Right lung (tissue), 5 donors: Measurements from ENCODE around the gene EHBP1. TPM values are rescaled to one million over a fixed set of nuclear protein-coding genes. Genes with fewer than 3 reads are reported as not detected.

Source experiments
- DNase-seq, 2 donors: peaks; one replicate each; pipeline ENCODE4 v3.0.0-alpha.2; 2013
- polyA plus RNA-seq, 5 donors: library from polyadenylated mRNA; unstranded; fragments of 120-200 nt; gene quantifications; one replicate each; pipeline versions ENCODE4 v1.2.1 to v1.2.3, GENCODE V29; 2013; ENCODE audit warnings: inconsistent platforms in 1 of 5, low replicate concordance in 1 of 5; ENCODE audit not compliant: insufficient read length in 5 of 5, insufficient read depth in 1 of 5

The EHBP1 gene
- polyA plus RNA-seq, 5 donors: 30.5 to 48.4 (median 39.6) TPM

DNA sequence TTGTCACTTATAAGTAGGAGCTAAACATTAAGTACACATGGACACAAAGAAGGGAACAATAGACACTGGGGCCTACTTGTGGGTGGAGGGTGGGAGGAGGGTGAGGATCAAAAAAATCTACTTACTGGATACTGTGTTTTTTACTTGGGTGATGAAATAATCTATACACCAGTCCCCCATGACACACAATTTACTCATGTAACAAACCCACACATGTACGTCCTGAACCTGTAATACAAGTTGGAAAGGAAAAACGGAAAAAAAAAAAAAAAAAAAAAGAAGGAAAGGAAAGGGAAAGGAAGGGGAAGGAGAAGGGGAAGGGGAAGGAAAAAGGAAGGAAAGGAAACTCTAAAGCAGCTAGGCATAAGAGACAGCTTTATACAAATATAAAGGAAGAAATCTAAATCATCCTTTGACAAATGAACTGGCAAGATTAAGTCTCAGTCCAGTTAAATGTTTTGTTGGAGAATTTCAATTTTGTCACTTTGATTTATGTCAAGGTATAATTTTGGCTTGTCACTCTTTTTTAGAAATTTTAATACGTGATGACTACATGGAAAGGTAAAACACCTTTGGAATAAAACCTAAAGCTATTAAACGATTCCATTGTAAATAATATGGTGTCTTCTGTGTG is 175.8 kb downstream of the EHBP1 start:
- DNase-seq: no peak

DNA sequence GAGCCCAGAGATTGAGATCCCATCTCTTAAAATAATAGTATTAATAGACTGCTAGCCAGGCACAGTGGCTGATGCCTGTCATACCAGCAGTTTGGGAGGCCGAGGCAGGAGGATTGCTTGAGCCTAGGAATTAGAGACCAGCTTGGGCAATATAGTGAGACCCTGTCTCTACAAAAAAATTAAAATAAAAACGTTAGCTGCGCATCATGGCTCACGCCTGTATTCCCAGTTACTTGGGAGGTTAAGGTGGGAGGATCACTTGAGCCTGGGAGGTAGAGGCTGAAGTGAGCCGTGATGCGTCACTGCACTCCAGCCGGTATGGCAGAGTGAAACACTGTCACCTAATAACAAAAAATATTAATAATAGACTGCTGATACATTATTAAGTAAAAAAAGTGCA is 178.1 kb downstream of the EHBP1 start:
- DNase-seq: no peak

GRCh38 chr2:62884086-62884485 is 178.6 kb downstream of the EHBP1 start:
- DNase-seq: no peak

GRCh38 chr2:62884514-62884913 is 179.0 kb downstream of the EHBP1 start:
- DNase-seq: no peak

DNA sequence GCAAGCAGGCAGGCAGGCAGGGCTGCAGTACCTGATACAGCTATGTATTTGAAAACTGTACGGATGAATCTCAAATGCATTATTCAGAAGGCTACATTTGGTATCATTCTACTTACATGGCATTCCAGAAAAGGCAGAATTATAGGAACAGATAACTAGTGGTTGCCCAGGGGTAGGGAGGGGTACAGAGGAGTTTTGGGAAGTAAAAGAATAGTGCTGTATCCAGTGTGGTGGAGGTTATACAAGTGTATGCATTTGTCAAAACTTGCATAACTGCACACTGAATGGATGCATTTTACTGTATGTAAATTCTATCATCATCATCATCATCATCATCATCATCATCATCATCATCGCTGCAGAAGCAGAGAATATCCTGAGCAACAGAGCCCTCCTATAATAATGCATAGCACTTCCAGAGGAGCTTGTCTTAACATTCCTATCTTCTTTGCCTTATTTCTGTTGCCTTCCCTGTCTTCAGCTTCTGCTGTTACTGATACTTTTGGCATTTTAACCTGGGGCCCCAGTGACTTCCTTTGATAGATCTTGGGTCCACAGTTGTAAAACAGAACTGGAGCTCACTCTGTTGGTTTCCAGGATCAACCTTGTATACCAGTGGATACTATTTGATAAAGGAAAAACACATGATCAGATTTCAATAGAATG is 189.6 kb downstream of the EHBP1 start:
- DNase-seq: no peak

DNA sequence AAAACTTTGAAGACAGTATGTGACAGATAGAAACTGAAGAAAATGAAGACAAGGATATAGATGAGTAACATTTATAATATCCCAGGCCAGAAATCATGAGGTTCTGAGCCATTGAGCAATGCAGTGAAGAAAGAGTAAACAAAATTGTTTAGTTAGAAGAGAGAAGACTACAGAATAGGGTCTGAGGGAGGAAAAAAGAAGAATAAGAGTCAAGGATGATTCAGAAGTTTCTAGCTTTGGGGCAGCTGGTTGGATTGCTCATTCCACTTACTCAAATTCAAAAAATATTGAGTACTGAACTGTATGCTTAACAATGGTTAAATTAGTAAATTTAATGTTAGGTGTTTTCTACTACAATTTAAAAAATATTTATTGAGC is 190.1 kb downstream of the EHBP1 start:
- DNase-seq: no peak

DNA sequence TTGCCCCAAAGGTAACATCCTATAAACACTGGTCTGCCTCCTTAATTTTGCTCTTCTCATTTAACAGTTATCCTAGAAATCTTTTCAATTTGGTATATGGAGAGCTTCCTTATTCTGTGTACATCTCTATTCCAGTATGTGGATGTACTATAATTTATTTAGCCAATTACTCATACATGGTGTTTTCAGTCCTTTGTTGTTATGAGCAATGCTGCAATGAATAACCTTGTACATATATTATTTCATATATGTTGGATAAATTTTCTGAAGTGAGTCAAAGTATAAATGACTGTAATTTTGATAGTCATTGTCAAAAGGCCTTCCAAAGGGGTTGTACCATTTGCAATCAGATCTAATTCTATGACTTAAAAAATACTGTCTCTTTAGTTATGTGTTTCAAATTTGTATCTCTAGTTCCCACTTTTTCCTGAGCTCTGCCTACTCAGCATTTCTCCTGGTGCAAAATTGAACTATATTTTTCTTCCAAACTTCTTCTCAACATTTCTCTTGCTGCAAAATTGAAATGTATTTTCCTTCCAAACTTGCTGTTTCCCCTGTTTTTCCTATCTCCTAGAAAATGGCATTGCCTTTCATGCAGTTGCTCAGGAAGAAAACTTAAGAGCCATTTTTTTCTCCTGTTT is 191.8 kb downstream of the EHBP1 start:
- DNase-seq: no peak

DNA sequence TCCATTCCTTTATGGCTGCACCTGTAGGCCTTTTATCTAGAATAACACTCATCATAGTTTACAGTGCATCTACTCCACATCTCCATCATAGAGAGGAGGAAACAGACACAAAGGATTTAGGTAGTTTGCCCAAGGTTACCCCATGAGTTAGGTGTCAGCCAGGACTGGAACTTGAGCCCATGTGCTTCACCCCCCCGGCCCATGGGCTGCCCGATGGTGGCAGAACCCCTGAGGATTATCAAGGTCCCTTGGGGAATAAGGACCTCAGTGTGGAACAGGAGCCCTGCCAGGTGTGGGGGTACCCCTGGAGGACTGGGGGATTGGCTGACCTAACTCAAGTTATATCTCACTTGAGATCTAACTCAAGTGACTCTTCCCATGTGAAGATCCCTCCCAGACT is 198.8 kb downstream of the EHBP1 start:
- DNase-seq: no peak

- DNase-seq: no peak
Measured at GRCh38 chr2:62908145-62908544, 202.6 kb downstream of the EHBP1 start.

DNA sequence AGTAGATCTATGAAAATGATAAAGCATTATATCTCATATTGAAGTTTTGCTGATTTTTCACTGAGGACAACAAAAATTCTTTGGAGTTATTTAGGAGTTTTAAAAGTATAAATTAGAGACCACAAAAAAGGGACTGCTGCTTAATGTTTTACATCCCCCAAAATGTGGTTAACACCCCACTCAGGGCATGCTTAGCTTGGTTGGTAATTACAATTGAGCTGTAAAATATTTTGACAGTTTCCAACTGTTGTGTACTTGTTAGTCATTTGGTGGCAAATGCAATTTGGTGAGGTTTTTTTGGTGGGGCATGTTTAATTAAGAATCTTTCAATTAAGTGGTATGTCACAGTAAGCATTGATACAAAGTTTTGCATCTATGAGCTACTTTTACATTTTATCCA is 207.8 kb downstream of the EHBP1 start:
- DNase-seq: no peak

DNA sequence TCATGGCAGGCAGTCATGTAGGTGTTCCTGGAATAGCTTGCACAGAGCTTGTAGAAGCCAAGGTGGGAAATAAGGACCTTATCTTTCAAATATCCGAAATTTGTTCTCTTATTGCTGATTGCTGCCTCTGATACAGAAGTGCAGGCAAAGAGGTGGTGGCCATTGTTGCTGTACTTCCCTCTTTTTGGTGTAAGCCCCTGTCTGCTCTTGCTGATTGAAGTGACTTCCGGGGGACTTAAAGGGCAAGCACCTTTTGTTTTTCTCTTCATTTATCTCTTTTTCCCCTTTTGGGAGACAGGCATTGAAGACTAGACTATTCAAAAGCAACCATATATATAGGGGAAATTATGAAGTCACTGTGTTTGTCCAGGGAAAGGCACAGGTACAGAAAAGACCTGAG is 213.5 kb downstream of the EHBP1 start:
- no peak for DNase-seq

DNA sequence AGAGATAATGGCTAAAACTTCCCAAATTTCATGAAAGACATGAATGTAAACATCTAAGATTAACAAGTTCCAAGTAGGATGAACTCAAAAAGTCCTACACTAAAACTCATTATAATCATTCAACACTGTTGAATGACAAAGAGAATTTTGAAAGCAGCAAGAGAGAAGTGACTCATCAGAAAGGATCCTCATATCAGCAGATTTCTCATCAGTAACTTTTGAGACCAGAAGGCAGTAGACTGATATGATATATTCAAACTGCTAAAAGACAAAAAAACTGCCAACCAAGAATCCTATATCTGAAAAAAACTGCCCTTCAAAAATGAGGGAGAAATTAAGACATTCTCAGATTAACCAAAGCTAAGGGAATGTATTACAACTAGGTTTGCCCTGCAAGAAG is 214.6 kb downstream of the EHBP1 start:
- DNase-seq: no peak

- DNase-seq: no peak
Measured at GRCh38 chr2:62923242-62923641, 217.7 kb downstream of the EHBP1 start.

DNA sequence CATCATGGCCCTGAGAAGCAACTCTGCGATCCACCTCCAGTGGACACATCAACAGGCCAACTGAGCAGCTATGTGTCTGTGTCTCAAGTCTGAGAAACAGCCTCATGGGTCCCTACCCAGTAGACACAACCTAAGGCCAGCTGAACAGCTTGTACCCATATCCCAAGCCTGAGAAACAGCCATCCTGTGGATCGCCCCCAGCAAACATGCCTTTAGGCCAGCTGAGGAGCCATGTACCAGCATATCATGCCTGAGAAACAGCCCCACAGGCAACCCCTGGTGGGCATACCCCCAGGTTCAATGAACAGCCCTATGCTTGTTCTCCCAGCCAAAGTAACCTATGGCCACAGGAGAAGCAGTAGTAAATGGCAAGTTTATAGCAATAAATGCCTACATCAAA is 218.4 kb downstream of the EHBP1 start:
- DNase-seq: no peak

GRCh38 chr2:62928015-62928414 is 222.5 kb downstream of the EHBP1 start:
- no peak for DNase-seq

DNA sequence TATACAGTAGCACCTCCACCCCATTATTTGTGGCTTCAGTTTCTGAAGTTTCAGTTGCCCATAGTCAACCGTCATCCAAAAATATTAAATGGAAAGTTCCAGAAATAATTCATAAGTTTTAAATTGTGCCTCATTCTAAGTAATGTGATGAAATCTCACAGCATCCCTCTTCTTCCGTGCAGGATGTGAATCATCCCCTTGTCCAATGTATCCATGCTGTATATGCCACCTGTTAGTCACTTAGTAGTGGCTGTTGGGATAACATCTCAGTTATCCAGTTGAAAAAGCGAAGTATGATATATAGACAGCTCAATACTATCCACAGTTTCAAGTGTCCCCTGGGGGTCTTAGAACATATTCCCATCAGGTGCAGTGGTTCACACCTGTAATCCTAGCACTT is 226.0 kb downstream of the EHBP1 start:
- no peak for DNase-seq

DNA sequence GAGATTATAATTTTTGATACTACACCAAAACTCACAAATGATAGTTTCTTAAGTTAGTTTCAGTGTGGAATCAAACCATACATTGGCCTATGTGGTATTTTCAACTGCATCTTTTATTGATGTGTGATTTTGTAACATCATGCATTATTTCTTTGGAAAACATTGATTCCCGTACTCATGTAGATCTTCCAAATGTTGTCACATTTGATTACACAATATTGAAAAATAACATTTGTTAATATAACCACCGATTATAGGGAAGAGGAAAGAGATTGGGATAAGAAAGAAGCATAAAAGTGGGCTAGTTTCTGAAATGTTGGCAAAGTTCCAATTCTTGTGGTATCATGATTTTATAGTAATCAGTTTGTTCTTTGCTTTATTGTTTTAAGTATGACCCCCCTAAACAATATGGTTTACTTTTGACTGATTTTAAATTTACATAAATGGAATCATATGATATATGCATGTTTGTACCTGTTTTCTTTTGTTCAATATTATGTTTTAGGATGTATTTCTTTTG is 227.9 kb downstream of the EHBP1 start:
- DNase-seq: no peak

GRCh38 chr2:62934517-62934916 is 229.0 kb downstream of the EHBP1 start:
- no peak for DNase-seq

DNA sequence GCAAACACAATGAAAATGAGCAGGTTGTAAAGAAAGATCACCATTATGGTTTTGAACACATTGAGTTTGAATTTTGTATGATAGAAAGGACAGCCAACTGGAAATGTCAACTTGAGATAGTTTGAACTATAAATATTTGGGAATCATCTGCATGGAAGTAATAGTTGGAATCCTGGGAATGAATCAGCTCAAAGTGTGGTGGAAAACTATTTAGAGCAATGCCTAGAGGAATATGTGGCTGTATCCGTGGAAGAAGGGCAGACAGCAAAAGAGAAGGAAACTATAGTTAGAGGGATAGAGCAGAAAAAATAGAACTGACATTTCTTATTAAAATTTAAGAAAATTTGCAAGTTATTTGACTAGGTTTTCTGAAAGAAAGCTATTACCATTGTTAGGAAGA is 232.6 kb downstream of the EHBP1 start:
- DNase-seq: no peak

GRCh38 chr2:62939735-62940491 is 234.4 kb downstream of the EHBP1 start:
- no peak for DNase-seq

DNA sequence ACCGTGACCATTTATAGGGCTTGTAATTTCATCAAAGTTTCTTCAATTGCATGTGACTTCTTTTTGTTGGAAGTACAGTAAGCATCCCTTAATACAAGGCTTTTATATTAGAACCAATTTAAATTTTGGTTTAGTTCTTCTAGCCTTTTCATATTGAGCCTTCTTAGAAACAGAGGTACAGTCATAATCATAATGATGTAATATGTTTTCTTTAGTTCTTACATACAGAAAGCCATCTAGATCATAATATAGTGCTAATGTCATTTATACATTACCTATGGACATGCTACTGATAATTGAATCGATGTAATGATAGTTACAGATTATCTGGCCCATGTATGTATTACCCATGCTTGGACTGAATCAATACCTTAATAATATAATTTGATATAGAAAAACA is 235.2 kb downstream of the EHBP1 start:
- DNase-seq: no peak

DNA sequence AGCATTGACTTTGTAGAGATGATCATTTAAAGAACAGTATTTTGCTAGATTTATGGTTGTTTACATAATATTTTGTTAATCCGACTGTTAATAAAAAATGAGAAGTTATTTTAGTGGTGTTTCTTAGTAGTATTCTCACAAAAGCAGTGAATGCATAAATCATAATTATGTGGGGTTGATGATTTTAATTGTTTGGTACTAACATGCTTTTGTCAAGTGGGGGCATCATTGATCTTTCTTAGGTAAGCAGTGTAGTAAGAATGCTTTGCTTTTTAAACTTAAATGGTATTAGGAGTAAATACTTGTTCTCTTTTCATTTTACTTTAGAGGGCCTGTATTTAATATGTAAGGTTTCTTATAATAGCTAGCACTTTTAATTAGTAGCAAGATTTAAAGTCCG is 235.9 kb downstream of the EHBP1 start:
- DNase-seq: no peak

- no peak for DNase-seq
Measured at GRCh38 chr2:62944362-62944761, 238.8 kb downstream of the EHBP1 start.
